Tibial nerve (tissue), 3 donors: ENCODE data around the gene GPR137B.

Source experiments
- CTCF ChIP-seq, 5 experiments: fragments of 200-600 bp in 3 of 5; fragments of 450-650 bp in 2 of 5; sonication (generic) in 3 of 5; IDR thresholded peaks; one replicate each; pipeline ENCODE4 v1.5.1; 2016 to 2019; ENCODE audit warnings: antibody characterized with exemption in 5 of 5, mild to moderate bottlenecking in 3 of 5, moderate library complexity in 2 of 5
- POLR2A ChIP-seq, 2 donors: fragments of 450-650 bp; IDR thresholded peaks; one replicate each; pipeline ENCODE4 v1.6.1; 2017; ENCODE audit warnings: antibody characterized with exemption in 2 of 2, mild to moderate bottlenecking in 2 of 2, moderate library complexity in 2 of 2

- TF ChIP-seq CTCF (IDR thresholded peaks at IDR 0.05) (no peak), POLR2A (IDR thresholded peaks at IDR 0.05) (no peak)
Measured at GRCh38 chr1:236119943-236120484, 22.3 kb upstream of the GPR137B start.
